ENCODE data around the gene ABCC1. TPM values are rescaled to one million over a fixed set of nuclear protein-coding genes. Genes with fewer than 3 reads are reported as not detected.

ABCC1 gene
- polyA plus RNA-seq, 3 donors = 1.4 to 23.6 (median 3.0) TPM

DNA sequence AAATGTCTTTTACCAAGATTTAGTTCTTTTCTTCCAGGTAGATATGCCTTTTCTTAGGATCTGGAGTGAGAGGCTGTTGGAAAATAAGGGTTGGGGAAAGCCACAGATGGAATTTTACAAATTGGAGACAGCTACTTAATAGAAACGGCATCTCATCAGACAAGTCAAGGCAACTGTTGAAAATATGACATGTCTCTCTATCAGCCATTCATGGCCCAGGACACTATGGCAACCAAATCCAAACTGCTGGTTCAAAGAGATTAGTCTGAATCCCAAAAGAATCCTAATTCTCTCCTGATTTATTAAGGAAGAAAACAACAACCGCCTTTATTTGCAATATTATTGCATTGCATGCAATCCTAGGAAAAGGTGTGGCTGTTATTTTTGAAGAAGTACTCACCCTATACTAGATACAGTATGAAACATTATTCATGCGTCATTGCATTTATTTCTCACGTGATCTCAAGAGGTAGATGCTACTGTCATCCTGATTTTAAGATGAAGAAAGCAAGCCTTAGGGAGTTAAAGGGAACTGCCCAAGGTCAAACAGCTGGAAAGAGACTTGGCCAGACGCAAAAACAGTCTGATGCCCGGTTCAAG lies 48.4 kb upstream of the ABCC1 start:
- no peaks in the 10 kb centered on the region for H3K36me3 Mint-ChIP-seq

DNA sequence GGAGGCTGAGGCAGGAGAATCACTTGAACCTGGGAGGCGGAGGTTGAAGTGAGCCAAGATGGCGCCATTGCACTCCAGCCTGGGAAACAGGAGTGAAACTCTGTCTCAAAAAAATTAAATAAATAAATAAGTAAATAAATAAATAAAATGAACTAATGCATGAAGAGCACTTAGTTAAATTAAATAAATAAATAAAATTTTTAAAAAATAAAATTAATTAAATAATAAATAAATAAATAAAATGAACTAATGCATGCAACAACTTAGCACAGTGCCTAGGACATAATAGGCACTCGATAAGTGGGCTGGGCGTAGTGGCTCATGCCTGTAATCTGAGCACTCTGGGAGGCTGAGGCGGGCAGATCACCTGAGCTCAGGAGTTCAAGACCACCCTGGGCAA lies 45.5 kb upstream of the ABCC1 start:
- Mint-ChIP-seq H3K4me3 (no peak overlapping the region), H3K4me1 (peaks cover 7% of the 10 kb centered on the region), H3K36me3 (no peaks in the 10 kb centered on the region), H3K9me3 (peaks cover 0 to 10% (median 7%) of the 10 kb centered on the region in 7 donors), H3K27ac (no peak overlapping the region), H3K27me3 (ENCODE audit: low read depth in 3 of 3) (peaks cover 0 to 2% (median 1%) of the 10 kb centered on the region in 3 donors)
- WGBS (ENCODE audit: insufficient coverage) = no CpG with 5 or more reads among the region's 5 CpGs
- no peaks in the 10 kb centered on the region for H4K20me1 ChIP-seq (ENCODE audit: insufficient read depth, low read length)
- H3K4me2 ChIP-seq (replicated peaks; ENCODE audit: extremely low read depth, low read length, poor library complexity, severe bottlenecking) = no peak overlapping the region
- H3K79me2 ChIP-seq (ENCODE audit: insufficient read depth, low read length) = no peaks in the 10 kb centered on the region
- no peak overlapping the region for H3K27ac ChIP-seq (ENCODE audit: low read depth in 1 of 2, low read length in 2 of 2)
- no peak overlapping the region for H3K9ac ChIP-seq (ENCODE audit: insufficient read depth, low read length, poor library complexity, severe bottlenecking)
- TF ChIP-seq, protein P1, sequence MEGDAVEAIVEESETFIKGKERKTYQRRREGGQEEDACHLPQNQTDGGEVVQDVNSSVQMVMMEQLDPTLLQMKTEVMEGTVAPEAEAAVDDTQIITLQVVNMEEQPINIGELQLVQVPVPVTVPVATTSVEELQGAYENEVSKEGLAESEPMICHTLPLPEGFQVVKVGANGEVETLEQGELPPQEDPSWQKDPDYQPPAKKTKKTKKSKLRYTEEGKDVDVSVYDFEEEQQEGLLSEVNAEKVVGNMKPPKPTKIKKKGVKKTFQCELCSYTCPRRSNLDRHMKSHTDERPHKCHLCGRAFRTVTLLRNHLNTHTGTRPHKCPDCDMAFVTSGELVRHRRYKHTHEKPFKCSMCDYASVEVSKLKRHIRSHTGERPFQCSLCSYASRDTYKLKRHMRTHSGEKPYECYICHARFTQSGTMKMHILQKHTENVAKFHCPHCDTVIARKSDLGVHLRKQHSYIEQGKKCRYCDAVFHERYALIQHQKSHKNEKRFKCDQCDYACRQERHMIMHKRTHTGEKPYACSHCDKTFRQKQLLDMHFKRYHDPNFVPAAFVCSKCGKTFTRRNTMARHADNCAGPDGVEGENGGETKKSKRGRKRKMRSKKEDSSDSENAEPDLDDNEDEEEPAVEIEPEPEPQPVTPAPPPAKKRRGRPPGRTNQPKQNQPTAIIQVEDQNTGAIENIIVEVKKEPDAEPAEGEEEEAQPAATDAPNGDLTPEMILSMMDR (IDR thresholded peaks at IDR 0.05) = no peak
- no peaks in the 10 kb centered on the region for H3K4me1 ChIP-seq (ENCODE audit: control insufficient read depth in 1 of 2, insufficient read depth in 2 of 2, low read length in 2 of 2)
- no peak overlapping the region for H3K4me3 ChIP-seq (replicated peaks in 1 of 3; ENCODE audit: low read depth in 2 of 3, low read length in 3 of 3)
- H3K27me3 ChIP-seq (ENCODE audit: control insufficient read depth in 2 of 2, insufficient read depth in 2 of 2, low read length in 2 of 2) = no peaks in the 10 kb centered on the region
- no peak for DNase-seq
- peaks cover 0 to 8% of the 10 kb centered on the region in 2 donors for H3K9me3 ChIP-seq (replicated peaks in 1 of 2; ENCODE audit: control insufficient read depth in 1 of 2, insufficient read depth in 1 of 2, low read length in 2 of 2)
- no peak overlapping the region for H2AFZ ChIP-seq (ENCODE audit: insufficient read depth, low read depth, low read length, poor library complexity, severe bottlenecking)
- H3K36me3 ChIP-seq (replicated peaks in 1 of 2; ENCODE audit: control insufficient read depth in 1 of 2, insufficient read depth in 2 of 2, low read length in 2 of 2) = no peaks in the 10 kb centered on the region
- intact Hi-C loops (cut with micrococcal nuclease) = no loop called here

More for the DNA sequence above, 48.4 kb upstream of the ABCC1 start:
- H3K9ac ChIP-seq (ENCODE audit: insufficient read depth, low read length, poor library complexity, severe bottlenecking) = no peak overlapping the region
- no peak overlapping the region for H3K4me2 ChIP-seq (replicated peaks; ENCODE audit: extremely low read depth, low read length, poor library complexity, severe bottlenecking)
- WGBS (ENCODE audit: insufficient coverage) = 97% methylated on average over 3 of the region's 6 CpGs
- H3K4me1 Mint-ChIP-seq = peaks cover 20% of the 10 kb centered on the region
- no peaks in the 10 kb centered on the region for H3K9me3 ChIP-seq (replicated peaks in 1 of 2; ENCODE audit: control insufficient read depth in 1 of 2, insufficient read depth in 1 of 2, low read length in 2 of 2)
- H3K36me3 ChIP-seq (replicated peaks in 1 of 2; ENCODE audit: control insufficient read depth in 1 of 2, insufficient read depth in 2 of 2, low read length in 2 of 2) = no peaks in the 10 kb centered on the region
- no peaks in the 10 kb centered on the region for H3K27me3 ChIP-seq (ENCODE audit: control insufficient read depth in 2 of 2, insufficient read depth in 2 of 2, low read length in 2 of 2)
- peaks cover 12 to 14% of the 10 kb centered on the region in 2 donors for H3K4me1 ChIP-seq (ENCODE audit: control insufficient read depth in 1 of 2, insufficient read depth in 2 of 2, low read length in 2 of 2)
- peaks cover 0 to 1% (median 0%) of the 10 kb centered on the region in 7 donors for H3K9me3 Mint-ChIP-seq
- intact Hi-C loops (cut with micrococcal nuclease) = no loop called here
- peaks cover 0 to 2% (median 0%) of the 10 kb centered on the region in 3 donors for H3K27me3 Mint-ChIP-seq (ENCODE audit: low read depth in 3 of 3)
- no peak for DNase-seq
- no peak overlapping the region for H3K4me3 ChIP-seq (replicated peaks in 1 of 3; ENCODE audit: low read depth in 2 of 3, low read length in 3 of 3)
- no peaks in the 10 kb centered on the region for H4K20me1 ChIP-seq (ENCODE audit: insufficient read depth, low read length)
- H2AFZ ChIP-seq (ENCODE audit: insufficient read depth, low read depth, low read length, poor library complexity, severe bottlenecking) = no peak overlapping the region
- no peak overlapping the region for H3K27ac ChIP-seq (ENCODE audit: low read depth in 1 of 2, low read length in 2 of 2)
- no peak overlapping the region for H3K27ac Mint-ChIP-seq
- no peaks in the 10 kb centered on the region for H3K79me2 ChIP-seq (ENCODE audit: insufficient read depth, low read length)
- TF ChIP-seq, protein P1 (IDR thresholded peaks at IDR 0.05) = no peak
- H3K4me3 Mint-ChIP-seq = no peak overlapping the region
